Uterus (tissue), 4 donors: Measurements from ENCODE around the gene TMEM167B. TPM values are rescaled to one million over a fixed set of nuclear protein-coding genes. Genes with fewer than 3 reads are reported as not detected.
A peak's percentile ranks its signal among the peaks of the same experiment; 100 is the strongest.

Source experiments
- DNase-seq, 2 donors: peaks; one replicate each; pipeline ENCODE4 v3.0.0-alpha.2; 2019 to 2020
- H3K27ac ChIP-seq, 2 donors: fragments of 200-600 bp; sonication (generic); 1 replicate in 1 of 2; 2 replicates in 1 of 2; pipeline ENCODE4 v1.5.1; 2016 to 2018
- H3K27me3 ChIP-seq, 2 donors: fragments of 200-600 bp; sonication (generic); one replicate each; pipeline ENCODE4 v1.5.1; 2018 to 2019; ENCODE audit warnings: control low read depth in 1 of 2
- H3K36me3 ChIP-seq, 2 donors: fragments of 200-600 bp; sonication (generic); one replicate each; pipeline ENCODE4 v1.5.1; 2019; ENCODE audit warnings: control low read depth in 1 of 2
- H3K4me1 ChIP-seq, 2 donors: fragments of 200-600 bp; sonication (generic); one replicate each; pipeline ENCODE4 v1.5.1; 2018 to 2019; ENCODE audit warnings: control low read depth in 1 of 2
- H3K4me3 ChIP-seq, 2 donors: fragments of 200-600 bp; sonication (generic); 1 replicate in 1 of 2; 2 replicates in 1 of 2; pipeline ENCODE4 v1.5.1; 2018 to 2019; ENCODE audit warnings: mild to moderate bottlenecking in 1 of 2
- H3K9me3 ChIP-seq, 2 donors: fragments of 200-600 bp; sonication (generic); one replicate each; pipeline ENCODE4 v1.5.1; 2019; ENCODE audit warnings: control low read depth in 1 of 2
- CTCF ChIP-seq, 4 experiments: fragments of 200-600 bp in 2 of 4; fragments of 450-650 bp in 2 of 4; sonication (generic) in 2 of 4; IDR thresholded peaks; one replicate each; pipeline ENCODE4 v1.5.1; 2016 to 2019; ENCODE audit warnings: antibody characterized with exemption in 4 of 4, mild to moderate bottlenecking in 2 of 4, moderate library complexity in 1 of 4
- POLR2A ChIP-seq, 2 donors: fragments of 450-650 bp; IDR thresholded peaks; one replicate each; pipeline ENCODE4 v1.6.1; 2016; ENCODE audit warnings: antibody characterized with exemption in 2 of 2, mild to moderate bottlenecking in 1 of 2, moderate library complexity in 1 of 2
- intact Hi-C: fragments of 100-400 bp; cut with DNase I; formaldehyde crosslinking; loops from one replicate; pipeline ENCODE4 v1.15.1; 2023; ENCODE audit warnings: low total_unique reads
- total RNA-seq, 4 donors: library from RNA; depleted of rRNA in 3 of 4; stranded (reverse); fragments of >200 nt in 3 of 4; gene quantifications; one replicate each; pipeline versions ENCODE4 v1.1.0 to v1.2.4, GENCODE V29; 2014 to 2023
- donor health status: DM: yes; HTN: yes; CAD: no.

The TMEM167B gene
- total RNA-seq, 4 donors from 2014 or later: 10.2 to 56.2 (median 36.4) TPM

DNA sequence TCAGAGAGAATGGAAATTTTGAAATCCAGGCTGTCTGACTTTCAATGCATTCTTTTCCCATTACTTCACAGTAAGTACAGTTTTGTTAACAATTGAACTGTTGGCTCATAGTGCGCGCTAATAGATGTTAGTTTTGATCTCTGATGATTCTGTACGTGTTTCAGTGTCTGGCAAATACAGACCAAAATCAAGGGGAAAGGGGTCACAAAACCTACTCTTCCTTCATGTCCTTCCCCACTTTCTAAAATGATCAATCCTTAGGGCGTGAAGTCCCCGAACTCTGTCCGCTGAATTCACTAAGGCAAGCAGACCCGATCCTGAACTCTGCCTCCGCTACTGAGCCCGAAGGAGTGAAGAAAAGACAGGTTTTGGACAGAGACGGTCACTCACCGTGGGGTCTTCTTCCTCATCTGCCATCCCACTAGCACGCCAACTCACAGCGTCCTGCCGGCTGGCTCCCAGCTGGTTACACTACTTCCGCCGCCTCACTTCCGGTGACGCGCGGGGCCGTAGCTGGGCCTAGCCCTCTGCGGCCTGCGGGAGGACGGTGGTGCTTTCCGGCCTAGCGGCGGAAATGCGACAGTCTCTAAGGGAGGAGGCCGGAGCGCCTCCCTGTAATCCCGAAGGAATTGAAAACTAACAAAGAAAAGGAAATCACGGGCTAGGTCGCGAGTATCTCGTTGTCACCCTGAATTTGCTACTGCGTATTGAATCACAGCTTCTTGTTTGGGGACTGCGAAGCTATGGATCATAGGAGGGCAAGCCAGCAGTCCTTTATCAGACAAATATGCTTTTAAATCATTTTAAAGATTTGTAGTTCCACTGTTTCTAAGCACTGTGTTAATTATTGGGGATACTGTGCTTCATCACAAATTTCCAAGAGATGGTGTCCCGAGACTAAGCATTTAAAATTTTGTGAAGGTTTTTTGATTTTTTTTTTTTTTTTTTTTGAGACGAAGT, 14.8 kb upstream of the TMEM167B start, which contains the start of gene TAF13:
TAF13 (minus strand) TSS at position 473 of the 960 bp plus-strand sequence; CDS start at position 417, 56 bp downstream.
- Histone ChIP-seq H3K4me1 (peaks cover 0 to 6% of the 10 kb centered on the region in 2 donors), H3K36me3 (no peaks in the 10 kb centered on the region), H3K27ac (peak within 1 kb of the TSS; percentile 96 to 97), H3K27me3 (no peaks in the 10 kb centered on the region), H3K4me3 (peak within 1 kb of the TSS; percentile 84 to 87), H3K9me3 (no peaks in the 10 kb centered on the region)
- TF ChIP-seq POLR2A (IDR thresholded peaks at IDR 0.05): peak; percentile 86 to 89
- TF ChIP-seq CTCF (IDR thresholded peaks at IDR 0.05): peak; percentile 25 to 79 (median 51)
- intact Hi-C loops: no loop called here
- peak; percentile 92 for DNase-seq

DNA sequence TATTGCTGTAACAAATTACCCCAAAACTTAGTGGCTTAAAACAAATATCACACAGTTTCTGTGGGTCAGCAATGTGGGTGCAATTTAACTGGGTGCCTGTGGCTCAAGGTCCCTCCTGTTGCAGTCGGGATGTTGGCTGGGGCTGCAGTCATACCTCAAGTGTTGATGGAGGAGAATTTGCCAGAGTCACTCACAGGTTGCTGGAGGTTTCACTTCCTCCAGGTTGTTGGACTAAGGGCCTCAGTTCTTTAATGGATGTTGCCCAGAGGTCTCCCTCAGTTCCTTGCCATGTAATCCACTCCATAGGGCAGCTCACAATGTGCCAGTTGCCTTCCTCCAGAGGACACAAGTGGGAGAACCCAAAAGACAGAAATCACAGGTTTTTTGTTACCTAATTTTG, 12.2 kb upstream of the TMEM167B start:
- Histone ChIP-seq H3K27me3 (no peaks in the 10 kb centered on the region), H3K36me3 (no peaks in the 10 kb centered on the region), H3K4me3 (no peak overlapping the region), H3K4me1 (peaks cover 0 to 6% of the 10 kb centered on the region in 2 donors), H3K9me3 (no peaks in the 10 kb centered on the region), H3K27ac (no peak overlapping the region)
- intact Hi-C loops: no loop called here
- DNase-seq: no peak
- no peak for TF ChIP-seq POLR2A (IDR thresholded peaks at IDR 0.05)
- no peak for TF ChIP-seq CTCF (IDR thresholded peaks at IDR 0.05)

- Histone ChIP-seq H3K4me1 (peaks cover 0 to 6% of the 10 kb centered on the region in 2 donors), H3K4me3 (no peak overlapping the region), H3K9me3 (no peaks in the 10 kb centered on the region), H3K27ac (peak overlapping the region in 1 of 2 donors; percentile 73), H3K27me3 (no peaks in the 10 kb centered on the region), H3K36me3 (no peaks in the 10 kb centered on the region)
- no peak for DNase-seq
- intact Hi-C loops: no loop called here
- TF ChIP-seq POLR2A (IDR thresholded peaks at IDR 0.05) (no peak), CTCF (IDR thresholded peaks at IDR 0.05) (no peak)
Observed at GRCh38 chr1:109079240-109079622, 11.3 kb upstream of the TMEM167B start.

- peak overlapping the region; percentile 39 to 73 for H3K27ac ChIP-seq
- H3K9me3 ChIP-seq: no peaks in the 10 kb centered on the region
- no peak for DNase-seq
- H3K4me1 ChIP-seq: no peaks in the 10 kb centered on the region
- H3K27me3 ChIP-seq: no peaks in the 10 kb centered on the region
- intact Hi-C loops: no loop called here
- H3K36me3 ChIP-seq: no peaks in the 10 kb centered on the region
- H3K4me3 ChIP-seq: no peak overlapping the region
- TF ChIP-seq POLR2A (IDR thresholded peaks at IDR 0.05) (no peak), CTCF (IDR thresholded peaks at IDR 0.05) (no peak)
Observed at GRCh38 chr1:109080441-109081082, 10.0 kb upstream of the TMEM167B start.

GRCh38 chr1:109083501-109083900, 7.1 kb upstream of the TMEM167B start:
- Histone ChIP-seq H3K4me3 (no peak overlapping the region), H3K27me3 (no peaks in the 10 kb centered on the region), H3K4me1 (no peaks in the 10 kb centered on the region), H3K36me3 (no peaks in the 10 kb centered on the region), H3K27ac (no peak overlapping the region), H3K9me3 (no peaks in the 10 kb centered on the region)
- no peak for TF ChIP-seq POLR2A (IDR thresholded peaks at IDR 0.05)
- no peak for TF ChIP-seq CTCF (IDR thresholded peaks at IDR 0.05)
- DNase-seq: no peak
- intact Hi-C loops: no loop called here
